OCI-LY7 (cell line): ENCODE data around the gene NOL8. TPM values are rescaled to one million over a fixed set of nuclear protein-coding genes. Genes with fewer than 3 reads are reported as not detected.
A peak's percentile ranks its signal among the peaks of the same experiment; 100 is the strongest.

Source experiments
- BruUV-seq: library from RNA; stranded (reverse); fragments of 400-500 nt; replicated peaks from 2 replicates; lab custom pipeline; 2021; lab: Mats Ljungman, UMichigan
- CTCF ChIA-PET: fragments of 300-600 bp; sonication (Branson Sonifier 250); formaldehyde crosslinking; loops from one replicate; lab custom pipeline; 2022; ENCODE audit warnings: antibody characterized with exemption; ENCODE audit not compliant: unreplicated experiment; lab: Charles Lee
- POLR2A ChIA-PET: fragments of 300-600 bp; sonication (Branson Sonifier 250); formaldehyde crosslinking; loops from one replicate; lab custom pipeline; 2022; ENCODE audit warnings: antibody characterized with exemption; lab: Charles Lee
- DNase-seq: peaks from one replicate; pipeline ENCODE4 v3.0.0-alpha.2; 2015; ENCODE audit warnings: low spot score
- H2AFZ ChIP-seq: fragments of 200-600 bp; sonication (generic), shearing (Covaris generic); 2 replicates; pipeline ENCODE4 v1.6.1; 2014; ENCODE audit warnings: mild to moderate bottlenecking, antibody characterized with exemption, low read length, moderate library complexity
- H3K27ac ChIP-seq: fragments of 200-600 bp; sonication (generic); 2 replicates; pipeline ENCODE4 v1.5.1; 2014; ENCODE audit warnings: mixed run types, low read depth, mild to moderate bottlenecking, moderate library complexity, low read length, inconsistent platforms; ENCODE audit not compliant: poor library complexity, severe bottlenecking
- H3K36me3 ChIP-seq: fragments of 200-600 bp; sonication (generic); 2 replicates; pipeline ENCODE4 v1.6.1; 2014; ENCODE audit warnings: mild to moderate bottlenecking, antibody characterized with exemption, low read length, moderate library complexity, mixed read lengths; ENCODE audit not compliant: insufficient read depth
- H3K4me1 ChIP-seq: fragments of 200-600 bp; sonication (generic); 2 replicates; pipeline ENCODE4 v1.5.1; 2014; ENCODE audit warnings: mild to moderate bottlenecking, low read length; ENCODE audit not compliant: insufficient read depth, poor library complexity, severe bottlenecking
- H3K4me2 ChIP-seq: fragments of 200-600 bp; sonication (generic); 2 replicates; pipeline ENCODE4 v1.6.1; 2014; ENCODE audit warnings: mild to moderate bottlenecking, low read length
- H3K4me3 ChIP-seq: fragments of 200-600 bp; sonication (generic); 2 replicates; pipeline ENCODE4 v1.5.1; 2014; ENCODE audit warnings: mild to moderate bottlenecking, low read depth, low read length; ENCODE audit not compliant: poor library complexity, severe bottlenecking
- H3K79me2 ChIP-seq: fragments of 200-600 bp; sonication (generic); 2 replicates; pipeline ENCODE4 v1.6.1; 2016; ENCODE audit warnings: low read depth, mild to moderate bottlenecking, low read length, moderate library complexity, mixed read lengths; ENCODE audit not compliant: insufficient read depth
- H3K9me2 ChIP-seq: fragments of 200-600 bp; sonication (generic); 2 replicates; pipeline ENCODE4 v1.6.1; 2016; ENCODE audit warnings: mild to moderate bottlenecking, low read length, mixed read lengths; ENCODE audit not compliant: insufficient read depth
- H3K9me3 ChIP-seq: fragments of 200-600 bp; sonication (generic); 2 replicates; pipeline ENCODE4 v1.6.1; 2014; ENCODE audit warnings: mild to moderate bottlenecking, mixed run types, low read length, mixed read lengths
- H4K20me1 ChIP-seq: fragments of 200-600 bp; sonication (generic); 2 replicates; pipeline ENCODE4 v1.6.1; 2014; ENCODE audit warnings: mild to moderate bottlenecking, antibody characterized with exemption, low read length, moderate library complexity, mixed read lengths; ENCODE audit not compliant: insufficient read depth
- CTCF ChIP-seq: fragments of 200-600 bp; sonication (generic); conservative IDR thresholded peaks from 2 replicates; pipeline ENCODE4 v1.5.1; 2014; ENCODE audit warnings: mild to moderate bottlenecking, antibody characterized with exemption, low read length, moderate library complexity, mixed read lengths
- EZH2phosphoT487 ChIP-seq: fragments of 200-600 bp; sonication (generic); IDR thresholded peaks from 2 replicates; pipeline ENCODE4 v1.6.1; 2018; ENCODE audit warnings: low read depth, borderline replicate concordance, mild to moderate bottlenecking, mixed run types, antibody characterized with exemption, low read length, moderate library complexity, mixed read lengths
- intact Hi-C: fragments of 100-400 bp; cut with micrococcal nuclease; formaldehyde crosslinking; loops from one replicate; pipeline ENCODE4 v1.10.0; 2022; ENCODE audit not compliant: unreplicated experiment
- total RNA-seq, 2 experiments: library from RNA; depleted of rRNA in 1 of 2; stranded (reverse); fragments of >200 nt in 1 of 2; shearing (Covaris generic) in 1 of 2; gene quantifications; 2 replicates each; pipeline ENCODE4 v1.2.3, GENCODE V29; 2014 to 2022

The NOL8 gene
- total RNA-seq, 2 experiments from 2014 or later, result 29.3 to 63.6 TPM

GRCh38 chr9:92345582-92345981 is 20.4 kb upstream of the NOL8 start:
- peaks cover 67% of the 10 kb centered on the region for H3K36me3 ChIP-seq
- no peaks in the 10 kb centered on the region for H3K9me3 ChIP-seq
- BruUV-seq, result no TSS peak
- H4K20me1 ChIP-seq, result no peaks in the 10 kb centered on the region
- no peak overlapping the region for H3K4me2 ChIP-seq
- ChIA-PET POLR2A (no interaction called here), CTCF (no interaction called here)
- no peak overlapping the region for H3K4me3 ChIP-seq
- no peak for DNase-seq
- no peaks in the 10 kb centered on the region for H3K79me2 ChIP-seq
- no peak overlapping the region for H2AFZ ChIP-seq
- no peak for TF ChIP-seq EZH2phosphoT487
- H3K9me2 ChIP-seq, result no peaks in the 10 kb centered on the region
- H3K4me1 ChIP-seq, result no peaks in the 10 kb centered on the region
- H3K27ac ChIP-seq, result no peak overlapping the region
- intact Hi-C loops, result no loop called here

GRCh38 chr9:92342825-92343488 is 17.8 kb upstream of the NOL8 start:
- Histone ChIP-seq H3K79me2 (no peaks in the 10 kb centered on the region), H4K20me1 (no peaks in the 10 kb centered on the region), H3K4me3 (no peak overlapping the region), H3K4me2 (no peak overlapping the region), H3K4me1 (no peaks in the 10 kb centered on the region), H3K9me2 (no peaks in the 10 kb centered on the region), H2AFZ (no peak overlapping the region), H3K27ac (no peak overlapping the region), H3K36me3 (peaks cover 74% of the 10 kb centered on the region), H3K9me3 (peaks cover 6% of the 10 kb centered on the region; the same call in 1 of the 2 replicates)
- intact Hi-C loops, result no loop called here
- POLR2A ChIA-PET, result no interaction called here
- BruUV-seq, result no TSS peak
- CTCF ChIA-PET, result no interaction called here
- no peak for DNase-seq
- TF ChIP-seq EZH2phosphoT487 (no peak), CTCF (peak; percentile 25; the same call in 1 of the 2 replicates)

- no peaks in the 10 kb centered on the region for H4K20me1 ChIP-seq
- no peak overlapping the region for H3K4me3 ChIP-seq
- H3K27ac ChIP-seq, result no peak overlapping the region
- no TSS peak for BruUV-seq
- H3K9me3 ChIP-seq, result peaks cover 6% of the 10 kb centered on the region; the same call in 1 of the 2 replicates
- H3K4me2 ChIP-seq, result no peak overlapping the region
- H3K36me3 ChIP-seq, result peaks cover 74% of the 10 kb centered on the region
- no peak for DNase-seq
- no peaks in the 10 kb centered on the region for H3K79me2 ChIP-seq
- TF ChIP-seq CTCF (no peak), EZH2phosphoT487 (no peak)
- intact Hi-C loops, result no loop called here
- no peaks in the 10 kb centered on the region for H3K4me1 ChIP-seq
- POLR2A ChIA-PET, result no interaction called here
- CTCF ChIA-PET, result no interaction called here
- H3K9me2 ChIP-seq, result no peaks in the 10 kb centered on the region
- no peak overlapping the region for H2AFZ ChIP-seq
These were observed 16.4 kb upstream of the NOL8 start for GRCh38 chr9:92341578-92341977.
